ENCODE data around the gene ZNF804B.

The ZNF804B gene

GRCh38 chr7:89042940-89043339, 283.4 kb downstream of the ZNF804B start:
- no peak for TF ChIP-seq CTCF (IDR thresholded peaks at IDR 0.05)
- H3K27ac Mint-ChIP-seq: no peak overlapping the region
- H3K27me3 Mint-ChIP-seq (ENCODE audit: low read depth, poor library complexity): no peaks in the 10 kb centered on the region
- H3K36me3 Mint-ChIP-seq (ENCODE audit: low read depth): no peaks in the 10 kb centered on the region
- DNase-seq: no peak
- peaks cover 19% of the 10 kb centered on the region for H3K9me3 Mint-ChIP-seq
- no peaks in the 10 kb centered on the region for H3K4me1 Mint-ChIP-seq
- no peak overlapping the region for H3K4me3 Mint-ChIP-seq

DNA sequence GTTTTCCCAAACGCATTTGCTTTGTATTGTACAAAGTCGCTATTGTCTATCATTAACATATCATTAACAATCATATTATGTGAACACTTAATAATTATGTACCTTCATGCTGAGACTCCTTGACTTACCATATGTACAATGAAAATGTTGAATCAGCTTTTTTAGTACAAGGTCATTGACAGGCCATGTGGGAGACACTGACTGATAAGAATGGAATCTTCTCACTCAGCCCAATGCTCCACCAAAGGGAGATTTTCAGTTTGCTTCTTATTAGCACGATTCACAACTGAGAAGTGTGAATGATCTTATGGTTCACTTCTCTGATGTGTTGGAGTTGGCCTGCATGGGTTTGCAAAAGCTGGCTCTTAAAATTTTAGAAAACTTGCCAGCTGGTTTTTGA, 289.5 kb downstream of the ZNF804B start:
- DNase-seq: no peak
- Mint-ChIP-seq H3K9me3 (peaks cover 14% of the 10 kb centered on the region), H3K27ac (no peak overlapping the region), H3K4me3 (no peak overlapping the region), H3K4me1 (no peaks in the 10 kb centered on the region), H3K27me3 (ENCODE audit: low read depth, poor library complexity) (peaks cover 4% of the 10 kb centered on the region), H3K36me3 (ENCODE audit: low read depth) (no peaks in the 10 kb centered on the region)
- no peak for TF ChIP-seq CTCF (IDR thresholded peaks at IDR 0.05)

- TF ChIP-seq CTCF (IDR thresholded peaks at IDR 0.05): no peak
- Mint-ChIP-seq H3K27ac (no peak overlapping the region), H3K4me1 (no peaks in the 10 kb centered on the region), H3K27me3 (ENCODE audit: low read depth, poor library complexity) (peaks cover 7% of the 10 kb centered on the region), H3K36me3 (ENCODE audit: low read depth) (no peaks in the 10 kb centered on the region), H3K4me3 (no peak overlapping the region), H3K9me3 (no peaks in the 10 kb centered on the region)
- DNase-seq: no peak
Observed at GRCh38 chr7:89053130-89053529, 293.6 kb downstream of the ZNF804B start.

GRCh38 chr7:89054361-89054760, 294.9 kb downstream of the ZNF804B start:
- Mint-ChIP-seq H3K4me3 (no peak overlapping the region), H3K9me3 (no peaks in the 10 kb centered on the region), H3K4me1 (no peaks in the 10 kb centered on the region), H3K27me3 (ENCODE audit: low read depth, poor library complexity) (peaks cover 7% of the 10 kb centered on the region), H3K36me3 (ENCODE audit: low read depth) (no peaks in the 10 kb centered on the region), H3K27ac (no peak overlapping the region)
- no peak for TF ChIP-seq CTCF (IDR thresholded peaks at IDR 0.05)
- DNase-seq: no peak

GRCh38 chr7:89060234-89060633, 300.7 kb downstream of the ZNF804B start:
- no peak overlapping the region for H3K4me3 Mint-ChIP-seq
- no peaks in the 10 kb centered on the region for H3K36me3 Mint-ChIP-seq (ENCODE audit: low read depth)
- DNase-seq: no peak
- H3K9me3 Mint-ChIP-seq: no peaks in the 10 kb centered on the region
- TF ChIP-seq CTCF (IDR thresholded peaks at IDR 0.05): no peak
- no peaks in the 10 kb centered on the region for H3K4me1 Mint-ChIP-seq
- H3K27ac Mint-ChIP-seq: no peak overlapping the region
- peaks cover 2% of the 10 kb centered on the region for H3K27me3 Mint-ChIP-seq (ENCODE audit: low read depth, poor library complexity)

- H3K27ac Mint-ChIP-seq: no peak overlapping the region
- H3K27me3 Mint-ChIP-seq (ENCODE audit: low read depth, poor library complexity): no peaks in the 10 kb centered on the region
- no peaks in the 10 kb centered on the region for H3K4me1 Mint-ChIP-seq
- no peak for DNase-seq
- no peak for TF ChIP-seq CTCF (IDR thresholded peaks at IDR 0.05)
- H3K36me3 Mint-ChIP-seq (ENCODE audit: low read depth): no peaks in the 10 kb centered on the region
- no peaks in the 10 kb centered on the region for H3K9me3 Mint-ChIP-seq
- H3K4me3 Mint-ChIP-seq: no peak overlapping the region
Observed at GRCh38 chr7:89064831-89065230, 305.3 kb downstream of the ZNF804B start.

All from nephron progenitor cell (in vitro differentiated cells).